Measurements from ENCODE around the gene GLE1.

The GLE1 gene

GRCh38 chr9:128456613-128457061 is 47.9 kb upstream of the GLE1 start (continued):
- TF ChIP-seq HIC1 (tag by site-specific recombination; IDR thresholded peaks at IDR 0.05) (0 out of 2 replicates have a peak, but pooled peaks have one; percentile 8), ZNF600 (tag by site-specific recombination; IDR thresholded peaks at IDR 0.05) (peak; percentile 40; the same call in 1 of the 2 replicates), ZNF146 (tag by site-specific recombination; IDR thresholded peaks at IDR 0.05) (no peak), ZNF704 (tag by site-specific recombination; IDR thresholded peaks at IDR 0.05) (no peak), ZNF138 (tag by site-specific recombination; IDR thresholded peaks at IDR 0.05; ENCODE audit: borderline replicate concordance) (no peak), ZNF366 (tag by site-specific recombination; conservative IDR thresholded peaks at IDR 0.05) (peak; percentile 59), PATZ1 (tag by site-specific recombination; IDR thresholded peaks at IDR 0.05) (peak; percentile 60), ZNF354C (tag by site-specific recombination; IDR thresholded peaks at IDR 0.05; ENCODE audit: borderline replicate concordance, low read depth) (no peak), ZNF341 (tag by site-specific recombination; IDR thresholded peaks at IDR 0.05; ENCODE audit: low read depth) (peak; percentile 18; the same call in 1 of the 2 replicates), REPIN1 (tag by site-specific recombination; IDR thresholded peaks at IDR 0.05; ENCODE audit: low read depth) (no peak), ZNF311 (tag by site-specific recombination; IDR thresholded peaks at IDR 0.05; ENCODE audit: borderline replicate concordance) (no peak), ZNF76 (tag by site-specific recombination; IDR thresholded peaks at IDR 0.05; ENCODE audit: borderline replicate concordance, low read depth) (peak; percentile 45; the same call in 1 of the 2 replicates), ZNF121 (tag by site-specific recombination; IDR thresholded peaks at IDR 0.05) (no peak), ZNF658 (tag by site-specific recombination; IDR thresholded peaks at IDR 0.05) (no peak), ZNF768 (tag by site-specific recombination; IDR thresholded peaks at IDR 0.05) (no peak), ZNF785 (tag by site-specific recombination; IDR thresholded peaks at IDR 0.05) (no peak), SP7 (tag by site-specific recombination; IDR thresholded peaks at IDR 0.05) (peak; percentile 11; the same call in 1 of the 2 replicates), ZNF426 (tag by site-specific recombination; IDR thresholded peaks at IDR 0.05) (no peak), ZFP3 (tag by site-specific recombination; IDR thresholded peaks at IDR 0.05; ENCODE audit: low read depth) (no peak), GLIS2 (tag by site-specific recombination; IDR thresholded peaks at IDR 0.05) (peak; percentile 85), ZIC2 (tag by site-specific recombination; IDR thresholded peaks at IDR 0.05) (peak; percentile 47)
- TF ChIP-seq, protein P1, sequence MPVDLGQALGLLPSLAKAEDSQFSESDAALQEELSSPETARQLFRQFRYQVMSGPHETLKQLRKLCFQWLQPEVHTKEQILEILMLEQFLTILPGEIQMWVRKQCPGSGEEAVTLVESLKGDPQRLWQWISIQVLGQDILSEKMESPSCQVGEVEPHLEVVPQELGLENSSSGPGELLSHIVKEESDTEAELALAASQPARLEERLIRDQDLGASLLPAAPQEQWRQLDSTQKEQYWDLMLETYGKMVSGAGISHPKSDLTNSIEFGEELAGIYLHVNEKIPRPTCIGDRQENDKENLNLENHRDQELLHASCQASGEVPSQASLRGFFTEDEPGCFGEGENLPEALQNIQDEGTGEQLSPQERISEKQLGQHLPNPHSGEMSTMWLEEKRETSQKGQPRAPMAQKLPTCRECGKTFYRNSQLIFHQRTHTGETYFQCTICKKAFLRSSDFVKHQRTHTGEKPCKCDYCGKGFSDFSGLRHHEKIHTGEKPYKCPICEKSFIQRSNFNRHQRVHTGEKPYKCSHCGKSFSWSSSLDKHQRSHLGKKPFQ (tag by site-specific recombination; IDR thresholded peaks at IDR 0.05) = no peak
- TF ChIP-seq, protein P2, sequence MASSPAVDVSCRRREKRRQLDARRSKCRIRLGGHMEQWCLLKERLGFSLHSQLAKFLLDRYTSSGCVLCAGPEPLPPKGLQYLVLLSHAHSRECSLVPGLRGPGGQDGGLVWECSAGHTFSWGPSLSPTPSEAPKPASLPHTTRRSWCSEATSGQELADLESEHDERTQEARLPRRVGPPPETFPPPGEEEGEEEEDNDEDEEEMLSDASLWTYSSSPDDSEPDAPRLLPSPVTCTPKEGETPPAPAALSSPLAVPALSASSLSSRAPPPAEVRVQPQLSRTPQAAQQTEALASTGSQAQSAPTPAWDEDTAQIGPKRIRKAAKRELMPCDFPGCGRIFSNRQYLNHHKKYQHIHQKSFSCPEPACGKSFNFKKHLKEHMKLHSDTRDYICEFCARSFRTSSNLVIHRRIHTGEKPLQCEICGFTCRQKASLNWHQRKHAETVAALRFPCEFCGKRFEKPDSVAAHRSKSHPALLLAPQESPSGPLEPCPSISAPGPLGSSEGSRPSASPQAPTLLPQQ (tag by site-specific recombination; IDR thresholded peaks at IDR 0.05) = peak; percentile 99
- TF ChIP-seq, protein P3, sequence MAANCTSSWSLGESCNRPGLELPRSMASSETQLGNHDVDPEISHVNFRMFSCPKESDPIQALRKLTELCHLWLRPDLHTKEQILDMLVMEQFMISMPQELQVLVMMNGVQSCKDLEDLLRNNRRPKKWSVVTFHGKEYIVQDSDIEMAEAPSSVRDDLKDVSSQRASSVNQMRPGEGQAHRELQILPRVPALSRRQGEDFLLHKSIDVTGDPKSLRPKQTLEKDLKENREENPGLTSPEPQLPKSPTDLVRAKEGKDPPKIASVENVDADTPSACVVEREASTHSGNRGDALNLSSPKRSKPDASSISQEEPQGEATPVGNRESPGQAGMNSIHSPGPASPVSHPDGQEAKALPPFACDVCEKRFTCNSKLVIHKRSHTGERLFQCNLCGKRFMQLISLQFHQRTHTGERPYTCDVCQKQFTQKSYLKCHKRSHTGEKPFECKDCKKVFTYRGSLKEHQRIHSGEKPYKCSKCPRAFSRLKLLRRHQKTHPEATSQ (tag by site-specific recombination; IDR thresholded peaks at IDR 0.05) = no peak
- TF ChIP-seq, protein P4, sequence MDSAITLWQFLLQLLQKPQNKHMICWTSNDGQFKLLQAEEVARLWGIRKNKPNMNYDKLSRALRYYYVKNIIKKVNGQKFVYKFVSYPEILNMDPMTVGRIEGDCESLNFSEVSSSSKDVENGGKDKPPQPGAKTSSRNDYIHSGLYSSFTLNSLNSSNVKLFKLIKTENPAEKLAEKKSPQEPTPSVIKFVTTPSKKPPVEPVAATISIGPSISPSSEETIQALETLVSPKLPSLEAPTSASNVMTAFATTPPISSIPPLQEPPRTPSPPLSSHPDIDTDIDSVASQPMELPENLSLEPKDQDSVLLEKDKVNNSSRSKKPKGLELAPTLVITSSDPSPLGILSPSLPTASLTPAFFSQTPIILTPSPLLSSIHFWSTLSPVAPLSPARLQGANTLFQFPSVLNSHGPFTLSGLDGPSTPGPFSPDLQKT (IDR thresholded peaks at IDR 0.05; ENCODE audit: borderline replicate concordance, low read depth, low read length) = no peak
- TF ChIP-seq, protein P5, sequence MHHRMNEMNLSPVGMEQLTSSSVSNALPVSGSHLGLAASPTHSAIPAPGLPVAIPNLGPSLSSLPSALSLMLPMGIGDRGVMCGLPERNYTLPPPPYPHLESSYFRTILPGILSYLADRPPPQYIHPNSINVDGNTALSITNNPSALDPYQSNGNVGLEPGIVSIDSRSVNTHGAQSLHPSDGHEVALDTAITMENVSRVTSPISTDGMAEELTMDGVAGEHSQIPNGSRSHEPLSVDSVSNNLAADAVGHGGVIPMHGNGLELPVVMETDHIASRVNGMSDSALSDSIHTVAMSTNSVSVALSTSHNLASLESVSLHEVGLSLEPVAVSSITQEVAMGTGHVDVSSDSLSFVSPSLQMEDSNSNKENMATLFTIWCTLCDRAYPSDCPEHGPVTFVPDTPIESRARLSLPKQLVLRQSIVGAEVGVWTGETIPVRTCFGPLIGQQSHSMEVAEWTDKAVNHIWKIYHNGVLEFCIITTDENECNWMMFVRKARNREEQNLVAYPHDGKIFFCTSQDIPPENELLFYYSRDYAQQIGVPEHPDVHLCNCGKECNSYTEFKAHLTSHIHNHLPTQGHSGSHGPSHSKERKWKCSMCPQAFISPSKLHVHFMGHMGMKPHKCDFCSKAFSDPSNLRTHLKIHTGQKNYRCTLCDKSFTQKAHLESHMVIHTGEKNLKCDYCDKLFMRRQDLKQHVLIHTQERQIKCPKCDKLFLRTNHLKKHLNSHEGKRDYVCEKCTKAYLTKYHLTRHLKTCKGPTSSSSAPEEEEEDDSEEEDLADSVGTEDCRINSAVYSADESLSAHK (tag by site-specific recombination; IDR thresholded peaks at IDR 0.05) = no peak

Measured in HEK293 (cell line).